ENCODE results near the gene FNDC3B.

The FNDC3B gene

GRCh38 chr3:172124271-172124670 lies 84.9 kb downstream of the FNDC3B start:
- no peaks in the 10 kb centered on the region for H4K20me1 ChIP-seq (ENCODE audit: insufficient read depth, low read length, poor library complexity, severe bottlenecking)
- H2AFZ ChIP-seq (ENCODE audit: low read length): no peak overlapping the region
- no peak overlapping the region for H3K4me2 ChIP-seq (ENCODE audit: low read depth, low read length, poor library complexity, severe bottlenecking)
- H3K9me2 ChIP-seq (replicated peaks; ENCODE audit: low read depth, low read length): no peaks in the 10 kb centered on the region
- H3K9me3 ChIP-seq (ENCODE audit: insufficient read depth, low read depth, low read length): no peaks in the 10 kb centered on the region
- H3K4me1 ChIP-seq (ENCODE audit: insufficient read depth, low read length, poor library complexity, severe bottlenecking): peaks cover 2% of the 10 kb centered on the region
- no peak overlapping the region for H3K9ac ChIP-seq (ENCODE audit: low read depth, low read length, poor library complexity, severe bottlenecking)
- no peak overlapping the region for H3K4me3 ChIP-seq (ENCODE audit: low read length, poor library complexity, severe bottlenecking)
- no peaks in the 10 kb centered on the region for H3K36me3 ChIP-seq (ENCODE audit: insufficient read depth, low read length)
- no peaks in the 10 kb centered on the region for H3F3A ChIP-seq (ENCODE audit: low read depth)
- no peaks in the 10 kb centered on the region for H3K79me2 ChIP-seq (ENCODE audit: insufficient read depth, low read length)
- TF ChIP-seq CTCF (conservative IDR thresholded peaks at IDR 0.05; ENCODE audit: low read length): no peak
- no peak for TF ChIP-seq EZH2phosphoT487 (IDR thresholded peaks at IDR 0.05; ENCODE audit: borderline replicate concordance)
- no peaks in the 10 kb centered on the region for H3K27me3 ChIP-seq (ENCODE audit: insufficient read depth, low read length, poor library complexity, severe bottlenecking)

- TF ChIP-seq EZH2phosphoT487 (IDR thresholded peaks at IDR 0.05; ENCODE audit: borderline replicate concordance) (no peak), CTCF (conservative IDR thresholded peaks at IDR 0.05; ENCODE audit: low read length) (no peak; the same call in 1 of the 2 replicates)
- no peak overlapping the region for H3K4me3 ChIP-seq (ENCODE audit: low read length, poor library complexity, severe bottlenecking)
- no peaks in the 10 kb centered on the region for H3K27me3 ChIP-seq (ENCODE audit: insufficient read depth, low read length, poor library complexity, severe bottlenecking)
- H3K4me1 ChIP-seq (ENCODE audit: insufficient read depth, low read length, poor library complexity, severe bottlenecking): peaks cover 8% of the 10 kb centered on the region
- H3K36me3 ChIP-seq (ENCODE audit: insufficient read depth, low read length): no peaks in the 10 kb centered on the region
- no peaks in the 10 kb centered on the region for H3K9me3 ChIP-seq (ENCODE audit: insufficient read depth, low read depth, low read length)
- H2AFZ ChIP-seq (ENCODE audit: low read length): no peak overlapping the region
- no peak overlapping the region for H3K4me2 ChIP-seq (ENCODE audit: low read depth, low read length, poor library complexity, severe bottlenecking)
- H3K79me2 ChIP-seq (ENCODE audit: insufficient read depth, low read length): no peaks in the 10 kb centered on the region
- no peak overlapping the region for H3K9ac ChIP-seq (ENCODE audit: low read depth, low read length, poor library complexity, severe bottlenecking)
- no peaks in the 10 kb centered on the region for H3F3A ChIP-seq (ENCODE audit: low read depth)
- H4K20me1 ChIP-seq (ENCODE audit: insufficient read depth, low read length, poor library complexity, severe bottlenecking): no peaks in the 10 kb centered on the region
- H3K9me2 ChIP-seq (replicated peaks; ENCODE audit: low read depth, low read length): no peaks in the 10 kb centered on the region
Observed at GRCh38 chr3:172125053-172125452, 85.7 kb downstream of the FNDC3B start.

GRCh38 chr3:172125963-172126457 lies 86.6 kb downstream of the FNDC3B start:
- no peak overlapping the region for H3K9ac ChIP-seq (ENCODE audit: low read depth, low read length, poor library complexity, severe bottlenecking)
- H3K4me3 ChIP-seq (ENCODE audit: low read length, poor library complexity, severe bottlenecking): no peak overlapping the region
- no peaks in the 10 kb centered on the region for H3K9me2 ChIP-seq (replicated peaks; ENCODE audit: low read depth, low read length)
- peaks cover 4% of the 10 kb centered on the region for H4K20me1 ChIP-seq (ENCODE audit: insufficient read depth, low read length, poor library complexity, severe bottlenecking)
- peaks cover 6% of the 10 kb centered on the region; the same call in 1 of the 2 replicates for H3K79me2 ChIP-seq (ENCODE audit: insufficient read depth, low read length)
- no peaks in the 10 kb centered on the region for H3F3A ChIP-seq (ENCODE audit: low read depth)
- no peaks in the 10 kb centered on the region for H3K9me3 ChIP-seq (ENCODE audit: insufficient read depth, low read depth, low read length)
- no peaks in the 10 kb centered on the region for H3K27me3 ChIP-seq (ENCODE audit: insufficient read depth, low read length, poor library complexity, severe bottlenecking)
- TF ChIP-seq EZH2phosphoT487 (IDR thresholded peaks at IDR 0.05; ENCODE audit: borderline replicate concordance): no peak
- no peak for TF ChIP-seq CTCF (conservative IDR thresholded peaks at IDR 0.05; ENCODE audit: low read length)
- H2AFZ ChIP-seq (ENCODE audit: low read length): no peak overlapping the region
- H3K4me2 ChIP-seq (ENCODE audit: low read depth, low read length, poor library complexity, severe bottlenecking): no peak overlapping the region
- no peaks in the 10 kb centered on the region for H3K36me3 ChIP-seq (ENCODE audit: insufficient read depth, low read length)
- peaks cover 15% of the 10 kb centered on the region for H3K4me1 ChIP-seq (ENCODE audit: insufficient read depth, low read length, poor library complexity, severe bottlenecking)

All from Loucy (cell line).